Subcutaneous adipose tissue (tissue), 4 donors: ENCODE results near the gene GDPD5. TPM values are rescaled to one million over a fixed set of nuclear protein-coding genes. Genes with fewer than 3 reads are reported as not detected.

ENCODE experiments used
- CTCF ChIP-seq: fragments of 450-650 bp; IDR thresholded peaks from one replicate; pipeline ENCODE4 v1.5.1; 2016; ENCODE audit warnings: low read depth, mild to moderate bottlenecking, control low read depth, antibody characterized with exemption, moderate library complexity
- total RNA-seq, 4 donors: library from RNA; depleted of rRNA; stranded (reverse); fragments of >200 nt; gene quantifications; one replicate each; pipeline ENCODE4 v1.1.0, GENCODE V29; 2016

The GDPD5 gene
- total RNA-seq, 4 donors from 2014 or later, result 19.2 to 96.8 (median 32.6) TPM

DNA sequence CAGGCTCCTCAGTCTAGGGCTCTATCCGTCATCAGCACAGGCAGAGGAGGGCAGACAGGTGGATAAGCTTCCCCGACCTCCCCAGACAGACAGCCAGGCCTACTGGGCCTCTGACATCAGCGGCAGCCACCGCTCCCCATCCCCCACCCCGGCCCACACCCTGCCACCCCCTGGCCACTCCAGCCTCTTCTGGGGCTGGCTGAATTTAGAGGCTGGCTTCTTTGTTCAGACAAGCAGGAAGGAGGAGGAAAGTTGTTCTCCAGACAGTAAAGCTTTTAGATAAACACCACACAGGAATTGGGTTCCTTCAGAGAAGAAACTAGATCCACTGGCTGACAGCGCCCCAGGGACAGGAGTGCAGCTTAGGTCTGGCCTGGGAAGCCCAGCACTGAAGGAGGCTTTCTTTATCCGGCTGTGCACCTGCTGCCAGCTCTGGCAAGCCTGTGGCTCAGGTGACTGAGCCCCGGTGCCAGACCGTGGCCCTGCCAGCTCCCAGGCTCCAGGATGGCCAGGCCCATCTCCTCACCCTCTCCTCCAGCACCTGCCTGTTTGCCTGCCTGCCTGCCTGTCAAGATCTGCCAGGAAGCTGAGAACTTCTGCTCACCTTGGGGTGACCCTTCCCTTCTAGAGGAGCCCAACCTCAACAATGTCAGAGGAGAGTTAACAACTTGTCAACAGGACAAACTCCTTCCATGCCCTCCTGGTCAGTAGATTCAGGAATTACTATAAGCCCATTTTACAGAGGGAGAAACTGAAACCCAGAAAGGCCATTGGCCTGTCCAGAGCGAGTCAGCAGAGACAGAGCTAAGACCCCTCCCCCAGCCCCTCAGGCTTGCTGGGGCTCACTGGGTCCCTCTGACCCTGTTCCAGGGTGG is 48.8 kb downstream of the GDPD5 start:
- no peak for TF ChIP-seq CTCF

DNA sequence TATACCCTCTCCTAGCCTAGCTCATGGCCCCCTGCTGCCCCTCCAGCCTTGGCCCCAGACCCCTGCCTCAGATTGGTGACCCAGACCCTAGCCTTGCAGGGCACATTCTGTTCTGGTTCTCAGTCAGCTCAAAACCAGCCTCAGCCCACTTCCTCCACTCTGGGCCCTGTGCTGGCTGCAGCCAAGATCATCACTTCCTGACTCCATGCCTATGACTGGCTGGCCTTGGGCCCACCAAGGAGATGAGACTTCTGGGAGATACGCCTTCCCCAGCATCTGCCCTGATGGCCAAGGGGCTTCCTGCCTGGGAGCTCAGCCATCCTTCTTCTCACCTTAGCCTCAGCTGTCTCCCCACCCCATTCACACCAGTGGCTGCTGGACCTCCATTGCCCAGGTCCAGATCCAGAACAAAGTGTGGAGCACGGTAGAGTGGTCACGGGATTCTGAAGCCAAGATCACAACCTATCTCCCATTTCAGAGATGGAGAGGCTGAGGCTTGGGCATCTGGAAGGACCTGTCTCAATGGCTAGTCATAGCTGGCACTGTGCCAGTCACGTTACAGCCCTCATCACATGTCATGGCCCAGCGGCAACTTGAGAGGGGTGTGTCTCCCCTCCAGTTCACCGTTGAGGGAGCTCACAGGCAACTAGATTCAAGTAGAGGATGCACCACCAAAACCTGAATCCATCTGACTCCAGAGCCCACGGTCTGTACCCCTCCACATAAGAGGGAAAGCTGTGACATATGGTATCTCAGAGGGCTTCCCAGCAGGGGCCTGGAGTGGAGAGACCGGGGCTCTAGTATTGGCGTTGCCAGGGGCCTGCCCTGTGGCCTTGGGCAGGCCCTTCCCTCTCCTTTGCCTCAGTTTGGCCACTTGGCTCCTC is 49.7 kb downstream of the GDPD5 start:
- no peak for TF ChIP-seq CTCF

GRCh38 chr11:75474878-75475766 is 50.6 kb downstream of the GDPD5 start:
- TF ChIP-seq CTCF, result no peak

DNA sequence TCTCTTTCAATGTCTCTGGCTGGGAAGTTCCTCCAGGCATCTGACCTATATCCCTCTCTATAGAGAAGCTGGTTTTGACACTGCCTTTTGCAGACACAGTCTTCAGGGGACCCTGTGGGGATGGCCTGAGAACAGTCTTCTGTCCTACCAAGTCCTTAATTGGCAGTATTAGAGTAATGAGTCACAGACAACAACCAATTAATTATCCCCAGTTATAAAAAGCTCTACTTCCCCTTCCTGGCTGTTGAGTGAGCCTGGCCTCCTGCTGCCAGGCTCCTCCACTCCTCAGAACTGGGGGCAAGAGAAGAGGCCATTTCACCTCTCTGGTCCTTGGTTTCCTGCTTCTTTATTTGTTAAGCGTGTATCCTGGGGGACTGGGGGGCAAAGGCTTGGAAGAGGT is 51.5 kb downstream of the GDPD5 start:
- no peak for TF ChIP-seq CTCF

DNA sequence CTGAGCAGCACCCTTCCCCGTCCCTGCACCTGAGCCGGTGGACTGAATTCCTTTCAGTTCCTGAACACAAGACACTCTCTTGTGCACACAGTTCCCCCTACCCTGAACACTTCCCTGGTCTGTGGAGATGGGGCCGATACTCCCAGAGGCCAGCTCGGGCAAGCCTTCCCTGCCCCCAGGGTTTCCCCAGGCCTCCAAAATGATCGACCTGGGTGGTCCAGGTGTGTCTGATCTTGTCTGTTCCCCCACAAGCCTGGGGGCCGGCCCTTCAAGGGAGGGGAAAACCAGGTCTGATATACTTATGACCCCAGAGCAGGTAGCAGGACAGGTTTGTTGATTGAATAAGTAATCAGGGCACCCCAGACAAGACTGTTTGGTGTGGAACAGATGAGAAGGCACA is 52.1 kb downstream of the GDPD5 start:
- TF ChIP-seq CTCF, result no peak

DNA sequence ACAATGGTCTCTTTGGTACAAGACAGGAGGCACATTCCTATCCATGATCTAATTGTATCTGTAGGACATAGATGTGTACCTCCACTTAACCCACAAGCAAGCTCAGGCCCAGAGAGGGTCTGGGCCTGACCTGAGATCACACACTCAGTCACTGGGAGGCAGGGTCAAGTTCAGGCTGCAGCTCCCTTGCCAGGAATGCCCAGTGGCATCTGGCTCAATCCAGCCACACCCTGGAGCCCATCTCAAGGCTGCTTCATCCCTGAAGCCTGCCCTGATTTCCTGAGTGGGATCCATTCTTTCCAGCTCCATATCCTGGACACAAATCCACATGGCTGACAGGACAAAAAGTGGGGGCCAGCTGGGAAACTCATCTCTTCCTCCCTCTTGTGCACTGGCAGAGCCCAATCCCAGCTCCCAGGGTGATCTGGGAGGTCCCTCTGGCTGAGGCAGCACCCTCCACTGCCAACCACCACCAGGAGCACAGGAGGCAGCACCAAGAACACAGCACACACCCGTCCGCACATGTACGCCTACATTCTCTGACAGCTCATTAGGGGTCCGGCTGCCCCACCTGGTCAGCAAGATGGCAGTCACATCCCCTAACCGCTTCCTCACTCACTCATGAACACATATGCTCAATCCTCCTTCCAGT is 53.5 kb downstream of the GDPD5 start:
- TF ChIP-seq CTCF, result no peak
